ENCODE measurements around the gene MED16. TPM values are rescaled to one million over a fixed set of nuclear protein-coding genes. Genes with fewer than 3 reads are reported as not detected.

Gene MED16
- total and polyA plus RNA-seq, 2 of the 4 experiments (the other 2 are of a cell fraction), result 8.1 to 40.2 TPM

DNA sequence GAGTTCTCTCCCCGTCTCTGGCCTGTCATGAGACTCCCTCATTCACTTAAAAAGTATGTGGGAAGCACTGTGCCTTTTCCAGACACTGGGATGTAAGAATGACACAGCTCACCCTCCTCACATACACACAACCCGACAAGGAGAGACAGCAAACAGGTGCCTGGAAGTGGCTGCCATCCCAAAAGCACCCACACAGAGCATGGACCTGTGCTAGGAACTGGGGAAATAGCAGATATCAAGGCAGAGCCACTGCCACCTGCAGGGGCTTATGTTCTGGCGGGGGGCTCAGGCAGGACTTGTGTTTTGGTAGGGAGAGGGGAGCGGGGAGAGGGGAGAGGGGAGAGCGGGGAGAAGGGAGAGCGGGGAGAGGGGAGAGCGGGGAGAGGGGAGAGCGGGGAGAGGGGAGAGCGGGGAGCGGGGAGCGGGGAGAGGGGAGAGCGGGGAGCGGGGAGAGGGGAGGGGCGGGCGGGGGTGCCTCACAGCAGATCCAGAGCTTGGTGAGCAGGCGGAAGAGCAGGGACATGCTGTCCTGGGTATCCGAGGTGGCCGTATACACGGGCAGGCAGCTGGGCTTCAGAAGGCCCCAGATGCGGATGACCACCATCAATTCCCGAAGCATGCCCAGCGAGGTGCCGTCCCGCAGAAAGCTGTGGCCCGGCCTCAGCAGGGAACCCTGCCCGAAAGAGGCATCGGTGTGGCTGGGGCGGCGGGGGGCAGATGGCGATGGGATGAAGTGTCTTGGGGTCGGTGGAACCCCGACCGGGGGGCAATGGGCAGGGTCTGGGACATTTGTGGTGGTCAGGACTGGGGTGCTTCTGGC lies 21.3 kb downstream of the MED16 start:
- H3K79me1 ChIP-seq (ENCODE audit: low read depth in 1 of 2, low read length in 2 of 2), result peaks cover 7 to 22% of the 10 kb centered on the region in 2 experiments; a peak in 2 of 4 replicates
- peak overlapping the region; percentile 27; the same call in 1 of the 2 replicates for H3K4ac ChIP-seq (ENCODE audit: low read depth, low read length)
- TF ChIP-seq RFX5 (IDR thresholded peaks at IDR 0.05; ENCODE audit: low read depth, low read length) (no peak), MAZ (IDR thresholded peaks at IDR 0.05; ENCODE audit: borderline replicate concordance, low read depth, low read length) (0 out of 2 replicates have a peak, but pooled peaks have one; percentile 8)
- H3K27ac ChIP-seq (ENCODE audit: insufficient read depth, low read length), result no peak overlapping the region
- H3K23ac ChIP-seq (ENCODE audit: low read depth, low read length), result peak overlapping the region; percentile 71; the same call in 1 of the 2 replicates
- peaks cover 20% of the 10 kb centered on the region for H4K20me1 ChIP-seq (ENCODE audit: insufficient read depth, low read length)
- H3K9ac ChIP-seq (ENCODE audit: low read depth, low read length), result no peak overlapping the region
- in situ Hi-C loops (cut with MboI; ENCODE audit: low sequenced_read_pairs), result no loop called here
- CTCF ChIA-PET, result no interaction called here
- H3K4me1 ChIP-seq (ENCODE audit: control insufficient read depth, insufficient read depth, low read length), result peaks cover 22% of the 10 kb centered on the region
- H2BK5ac ChIP-seq (ENCODE audit: low read depth, low read length, poor library complexity, severe bottlenecking), result no peak overlapping the region
- H3K36me3 ChIP-seq (ENCODE audit: control insufficient read depth, insufficient read depth, low read length), result peaks cover 39% of the 10 kb centered on the region
- peak; percentile 31 for DNase-seq
- no TSS peak for BruUV-seq (replicated peaks)
- H2AK9ac ChIP-seq (replicated peaks; ENCODE audit: low read depth, low read length, poor library complexity), result peak overlapping the region; percentile 42
- dilution Hi-C loops (cut with HindIII; ENCODE audit: low sequenced_read_pairs, unreplicated experiment), result no loop called here
- no peak overlapping the region for H4K5ac ChIP-seq (ENCODE audit: low read depth, low read length)
- no peaks in the 10 kb centered on the region; the same call in 1 of the 2 replicates for H3K9me1 ChIP-seq (ENCODE audit: insufficient read depth, low read length)
- H2AFZ ChIP-seq (replicated peaks; ENCODE audit: low read length, poor library complexity), result peak overlapping the region; percentile 43
- 60% methylated on average over 1 of the region's 33 CpGs; no CpG with 5 or more reads in 1 of the 2 experiments for WGBS, 2 experiments (ENCODE audit: extremely low coverage in 2 of 2, insufficient read length in 1 of 2)
- H4K8ac ChIP-seq (ENCODE audit: low read depth in 2 of 2, low read length in 2 of 2), result 0 out of 4 replicates have a peak overlapping the region, but pooled peaks of 1 of the 2 experiments have one; percentile 25
- H2BK20ac ChIP-seq (ENCODE audit: low read depth, low read length), result no peak overlapping the region
- intact Hi-C loops (cut with micrococcal nuclease), result no loop called here
- no peak overlapping the region for H3K4me3 ChIP-seq (ENCODE audit: insufficient read depth, low read depth, low read length)
- no peak overlapping the region for H2BK120ac ChIP-seq (ENCODE audit: low read depth, low read length)
- no peak overlapping the region for H4K91ac ChIP-seq (ENCODE audit: insufficient read depth, low read depth, low read length)
- no peaks in the 10 kb centered on the region for H3K9me3 ChIP-seq (ENCODE audit: control insufficient read depth, insufficient read depth, low read length)
- H2AK5ac ChIP-seq (ENCODE audit: low read depth, low read length), result peak overlapping the region; percentile 17; the same call in 1 of the 2 replicates
- H3K4me2 ChIP-seq (ENCODE audit: low read depth, low read length), result no peak overlapping the region
- no peak overlapping the region; the same call in 1 of the 2 replicates for H3K14ac ChIP-seq (replicated peaks; ENCODE audit: low read depth, low read length)
- H3K18ac ChIP-seq (ENCODE audit: low read depth, low read length), result no peak overlapping the region
- H3K56ac ChIP-seq (ENCODE audit: extremely low read depth, insufficient read depth, low read length), result no peak overlapping the region
- no peak overlapping the region for H2BK15ac ChIP-seq (ENCODE audit: low read depth, low read length)
- POLR2A ChIA-PET (ENCODE audit: unreplicated experiment), result no interaction called here
- no peak for ATAC-seq (ENCODE audit: low read depth)
- no peaks in the 10 kb centered on the region for H3K27me3 ChIP-seq (ENCODE audit: control insufficient read depth, insufficient read depth, low read length)

All from IMR-90 (cell line).